BLaER1 (cell line): ENCODE data around the gene DHRSX.
A peak's percentile ranks its signal among the peaks of the same experiment; 100 is the strongest.

ENCODE experiments used
- H3K27ac ChIP-seq: shearing (Covaris generic); formaldehyde crosslinking; 2 replicates; pipeline ENCODE4 v1.8.1; 2022
- H3K27me3 ChIP-seq: shearing (Covaris generic); formaldehyde crosslinking; 2 replicates; pipeline ENCODE4 v1.8.1; 2022
- H3K36me3 ChIP-seq: shearing (Covaris generic); formaldehyde crosslinking; 2 replicates; pipeline ENCODE4 v1.8.1; 2022
- H3K4me1 ChIP-seq: shearing (Covaris generic); formaldehyde crosslinking; 2 replicates; pipeline ENCODE4 v1.8.1; 2022
- H3K4me2 ChIP-seq: shearing (Covaris generic); formaldehyde crosslinking; 2 replicates; pipeline ENCODE4 v1.8.1; 2022
- H3K4me3 ChIP-seq: shearing (Covaris generic); formaldehyde crosslinking; 2 replicates; pipeline ENCODE4 v1.8.1; 2022
- H3K9ac ChIP-seq: shearing (Covaris generic); formaldehyde crosslinking; 2 replicates; pipeline ENCODE4 v1.8.1; 2022
- H3K9me3 ChIP-seq: shearing (Covaris generic); formaldehyde crosslinking; 2 replicates; pipeline ENCODE4 v1.8.1; 2022
- H4K20me1 ChIP-seq: shearing (Covaris generic); formaldehyde crosslinking; 2 replicates; pipeline ENCODE4 v1.8.1; 2022
- Cebpa-rat ChIP-seq: shearing (Covaris generic); IDR thresholded peaks from 2 replicates; pipeline ENCODE4 v1.8.1; 2022

Gene DHRSX

DNA sequence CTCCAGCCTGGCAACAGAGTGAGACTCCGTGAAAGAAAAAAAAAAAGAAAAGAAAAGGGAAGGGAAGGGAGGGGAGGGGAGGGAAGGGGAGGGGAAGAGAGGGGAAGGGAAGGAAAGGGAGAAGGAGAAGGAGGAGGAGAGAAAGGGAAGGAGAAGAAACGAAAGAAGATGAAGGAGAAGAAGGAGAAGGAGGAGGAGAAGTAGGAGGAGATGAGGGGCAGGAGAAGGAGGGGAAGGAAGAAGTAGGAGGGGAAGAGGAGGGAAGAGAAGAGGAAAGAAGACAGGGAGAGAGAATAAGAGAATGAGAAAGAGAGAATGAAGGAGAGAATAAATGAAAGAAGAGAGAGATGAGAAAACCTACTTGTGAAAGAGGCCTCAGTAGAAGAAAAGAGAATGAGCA, 170.3 kb downstream of the DHRSX start:
- Histone ChIP-seq H3K9me3 (peaks cover 30% of the 10 kb centered on the region), H3K27ac (no peak overlapping the region), H3K4me3 (no peak overlapping the region), H4K20me1 (peaks cover 6% of the 10 kb centered on the region; the same call in 1 of the 2 replicates), H3K27me3 (no peaks in the 10 kb centered on the region), H3K36me3 (peaks cover 44% of the 10 kb centered on the region), H3K9ac (no peak overlapping the region), H3K4me2 (no peak overlapping the region), H3K4me1 (no peaks in the 10 kb centered on the region)
- TF ChIP-seq Cebpa-rat: no peak

GRCh38 chrX:2327423-2327822, 173.4 kb downstream of the DHRSX start:
- no peak for TF ChIP-seq Cebpa-rat
- H3K27me3 ChIP-seq: no peaks in the 10 kb centered on the region
- H3K9ac ChIP-seq: no peak overlapping the region
- H3K36me3 ChIP-seq: peaks cover 61% of the 10 kb centered on the region
- no peak overlapping the region for H3K27ac ChIP-seq
- peaks cover 1% of the 10 kb centered on the region; the same call in 1 of the 2 replicates for H4K20me1 ChIP-seq
- no peak overlapping the region for H3K4me3 ChIP-seq
- H3K4me2 ChIP-seq: no peak overlapping the region
- peaks cover 61% of the 10 kb centered on the region for H3K9me3 ChIP-seq
- peaks cover 9% of the 10 kb centered on the region for H3K4me1 ChIP-seq

DNA sequence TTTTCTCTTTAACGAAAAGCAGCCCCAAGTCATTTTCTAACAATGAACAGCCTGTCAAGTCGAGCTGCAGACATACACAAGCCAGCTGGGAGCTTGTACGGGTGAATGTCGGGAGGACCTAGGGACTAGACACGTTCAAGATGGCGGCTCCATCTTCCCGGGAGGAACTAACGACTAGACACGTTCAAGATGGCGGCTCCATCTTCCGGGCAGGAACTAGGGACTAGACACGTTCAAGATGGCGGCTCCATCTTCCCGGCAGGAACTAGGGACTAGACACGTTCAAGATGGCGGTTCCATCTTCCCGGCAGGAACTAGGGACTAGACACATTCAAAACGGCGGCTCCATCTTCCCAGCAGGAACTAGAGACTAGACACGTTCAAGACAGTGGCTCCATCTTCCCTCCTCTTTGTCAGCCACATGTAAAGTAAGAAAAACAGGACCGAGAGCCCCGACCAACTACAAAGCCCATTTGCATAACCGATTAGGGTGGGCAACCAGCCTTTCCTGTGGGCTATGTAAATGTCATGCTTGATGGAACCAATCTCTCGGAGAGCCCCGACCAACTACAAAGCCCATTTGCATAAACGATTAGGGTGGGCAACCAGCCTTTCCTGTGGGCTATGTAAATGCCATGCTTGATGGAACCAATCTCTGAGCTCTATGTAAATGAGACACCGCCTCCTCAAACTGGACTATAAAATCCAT, 175.5 kb downstream of the DHRSX start:
- Histone ChIP-seq H3K4me1 (peaks cover 26% of the 10 kb centered on the region), H3K4me2 (peak overlapping the region; percentile 45), H3K36me3 (peaks cover 75% of the 10 kb centered on the region), H3K9ac (no peak overlapping the region; the same call in 1 of the 2 replicates), H3K4me3 (peak overlapping the region; percentile 52), H3K27ac (peak overlapping the region; percentile 44; the same call in 1 of the 2 replicates), H3K27me3 (no peaks in the 10 kb centered on the region), H3K9me3 (peaks cover 66% of the 10 kb centered on the region), H4K20me1 (peaks cover 11% of the 10 kb centered on the region; the same call in 1 of the 2 replicates)
- no peak for TF ChIP-seq Cebpa-rat

DNA sequence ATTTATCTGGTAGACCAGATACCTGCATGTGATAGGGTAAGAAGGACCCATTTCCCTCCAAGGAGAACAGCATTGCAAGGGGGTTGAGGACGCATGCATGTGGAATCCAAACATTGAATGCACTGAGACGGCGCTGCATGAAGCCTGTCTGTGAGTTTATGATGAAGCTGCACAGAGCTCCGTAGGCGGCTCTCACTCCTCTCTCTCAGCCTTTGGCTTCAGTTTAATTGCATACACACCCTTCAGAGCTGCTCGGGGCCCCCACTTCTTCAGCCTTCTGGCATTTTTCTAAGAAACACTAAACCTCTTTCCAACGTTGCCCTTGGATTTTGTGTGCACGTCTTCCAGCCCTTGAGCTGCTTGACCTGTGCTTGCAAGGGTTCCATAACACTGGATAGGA, 176.6 kb downstream of the DHRSX start:
- H3K4me1 ChIP-seq: peaks cover 26% of the 10 kb centered on the region
- H3K27ac ChIP-seq: no peak overlapping the region
- H3K4me2 ChIP-seq: no peak overlapping the region
- no peak overlapping the region for H3K9ac ChIP-seq
- H4K20me1 ChIP-seq: peaks cover 11% of the 10 kb centered on the region; the same call in 1 of the 2 replicates
- H3K4me3 ChIP-seq: no peak overlapping the region
- no peaks in the 10 kb centered on the region for H3K27me3 ChIP-seq
- H3K36me3 ChIP-seq: peaks cover 74% of the 10 kb centered on the region
- H3K9me3 ChIP-seq: peaks cover 73% of the 10 kb centered on the region
- TF ChIP-seq Cebpa-rat: no peak

DNA sequence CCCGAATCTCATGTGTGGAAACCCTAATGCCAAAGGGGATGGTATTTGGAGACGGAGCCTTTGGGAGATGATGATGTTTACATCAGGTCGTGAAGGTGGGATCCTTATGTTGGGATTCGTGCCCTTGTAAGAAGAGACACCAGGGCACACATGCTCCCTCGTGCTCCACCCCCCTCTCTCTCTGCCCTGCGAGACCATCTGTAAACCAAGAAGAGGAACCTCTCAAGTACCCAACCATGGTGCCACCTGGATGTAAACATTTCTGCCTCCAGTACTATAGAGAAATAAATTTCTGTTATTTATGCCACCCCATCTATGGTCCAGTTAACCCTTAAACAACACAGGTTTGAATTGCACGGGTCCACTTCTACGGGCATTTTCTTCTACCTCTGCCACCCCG, 179.4 kb downstream of the DHRSX start:
- no peak overlapping the region for H3K4me3 ChIP-seq
- H3K27ac ChIP-seq: no peak overlapping the region
- TF ChIP-seq Cebpa-rat: no peak
- peaks cover 26% of the 10 kb centered on the region for H3K4me1 ChIP-seq
- H3K27me3 ChIP-seq: no peaks in the 10 kb centered on the region
- peaks cover 52% of the 10 kb centered on the region for H3K9me3 ChIP-seq
- H3K9ac ChIP-seq: no peak overlapping the region
- H3K4me2 ChIP-seq: peak overlapping the region; percentile 47; the same call in 1 of the 2 replicates
- peaks cover 11% of the 10 kb centered on the region; the same call in 1 of the 2 replicates for H4K20me1 ChIP-seq
- peaks cover 63% of the 10 kb centered on the region for H3K36me3 ChIP-seq

DNA sequence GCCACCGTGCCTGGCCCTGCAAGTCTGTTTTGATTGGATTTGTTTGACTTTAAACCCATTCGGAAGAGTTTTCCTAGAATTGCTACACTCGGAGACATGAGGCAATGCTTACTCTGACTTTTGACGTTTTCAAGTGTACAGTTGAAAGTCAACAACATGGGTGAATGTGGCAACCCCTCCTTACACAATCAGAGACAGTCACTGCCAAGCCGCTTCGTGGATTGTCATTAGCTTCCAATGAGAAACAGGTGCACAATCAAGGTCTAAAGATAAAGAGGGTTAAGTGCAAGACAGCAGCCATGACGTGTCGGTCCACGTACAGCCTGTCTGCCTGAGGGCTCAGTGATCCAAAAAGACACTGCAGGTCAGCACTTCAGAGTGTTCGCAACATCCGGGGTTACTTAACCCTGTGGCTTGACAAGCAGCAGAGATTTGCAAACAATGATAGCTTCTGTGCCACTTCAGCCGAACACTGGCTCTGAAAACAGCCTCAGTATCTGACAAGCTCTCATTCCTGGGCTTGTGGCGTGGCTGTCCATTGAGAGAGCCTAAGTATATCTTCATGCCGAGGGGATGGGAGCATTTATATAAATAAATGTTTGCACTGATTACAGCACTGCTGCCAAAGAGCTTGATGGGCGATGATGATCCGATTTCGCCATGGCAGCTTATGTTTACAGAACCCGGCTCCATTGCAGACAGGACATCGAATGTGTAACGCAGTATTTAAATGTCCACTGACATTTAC, 180.0 kb downstream of the DHRSX start:
- no peak overlapping the region for H3K4me3 ChIP-seq
- peak overlapping the region; percentile 47; the same call in 1 of the 2 replicates for H3K4me2 ChIP-seq
- no peak overlapping the region for H3K9ac ChIP-seq
- peaks cover 11% of the 10 kb centered on the region; the same call in 1 of the 2 replicates for H4K20me1 ChIP-seq
- peaks cover 26% of the 10 kb centered on the region for H3K4me1 ChIP-seq
- TF ChIP-seq Cebpa-rat: no peak
- H3K27ac ChIP-seq: no peak overlapping the region
- no peaks in the 10 kb centered on the region for H3K27me3 ChIP-seq
- H3K9me3 ChIP-seq: peaks cover 50% of the 10 kb centered on the region
- H3K36me3 ChIP-seq: peaks cover 65% of the 10 kb centered on the region

- Histone ChIP-seq H3K9me3 (peaks cover 49% of the 10 kb centered on the region), H3K4me3 (no peak overlapping the region), H3K9ac (no peak overlapping the region), H3K36me3 (peaks cover 65% of the 10 kb centered on the region; the same call in 1 of the 2 replicates), H3K4me1 (peaks cover 23% of the 10 kb centered on the region), H4K20me1 (peaks cover 15% of the 10 kb centered on the region; the same call in 1 of the 2 replicates), H3K4me2 (peak overlapping the region; percentile 47; the same call in 1 of the 2 replicates), H3K27me3 (no peaks in the 10 kb centered on the region), H3K27ac (no peak overlapping the region)
- TF ChIP-seq Cebpa-rat: no peak
Measured at GRCh38 chrX:2320089-2320488, 180.7 kb downstream of the DHRSX start.

GRCh38 chrX:2318371-2318770, 182.4 kb downstream of the DHRSX start:
- Histone ChIP-seq H3K9me3 (peaks cover 32% of the 10 kb centered on the region), H3K4me1 (peaks cover 18% of the 10 kb centered on the region), H3K4me2 (no peak overlapping the region), H3K9ac (no peak overlapping the region), H3K4me3 (no peak overlapping the region), H4K20me1 (peaks cover 20% of the 10 kb centered on the region; the same call in 1 of the 2 replicates), H3K27ac (no peak overlapping the region), H3K36me3 (peaks cover 52% of the 10 kb centered on the region; the same call in 1 of the 2 replicates), H3K27me3 (no peaks in the 10 kb centered on the region)
- TF ChIP-seq Cebpa-rat: no peak

DNA sequence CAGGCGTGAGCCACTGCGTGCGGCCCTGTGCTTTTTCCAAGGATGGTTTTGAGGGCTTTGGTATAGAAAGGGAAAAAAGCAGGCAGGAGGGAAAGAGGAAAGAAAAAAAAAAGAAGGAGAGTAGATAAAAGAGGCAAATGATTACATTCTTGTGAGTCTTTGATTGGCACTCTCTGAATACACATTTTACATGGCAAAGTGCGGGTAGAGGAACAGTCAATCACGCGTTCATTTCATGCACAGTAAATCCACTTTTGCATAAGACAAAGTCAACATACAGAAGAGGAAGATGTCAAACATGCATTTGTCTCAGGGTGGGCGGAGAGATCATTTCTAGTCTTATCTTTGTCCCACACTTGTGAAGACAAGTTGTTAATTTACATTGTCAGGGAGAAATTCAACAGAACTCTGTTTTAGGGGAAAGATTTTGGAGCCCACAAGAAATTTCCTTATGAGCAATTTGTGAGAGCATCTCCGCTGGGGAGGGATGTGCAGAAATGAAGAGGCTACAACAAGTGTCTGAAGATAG, 183.2 kb downstream of the DHRSX start:
- Histone ChIP-seq H3K4me2 (no peak overlapping the region), H3K4me3 (no peak overlapping the region), H3K27ac (no peak overlapping the region), H4K20me1 (peaks cover 20% of the 10 kb centered on the region; the same call in 1 of the 2 replicates), H3K27me3 (no peaks in the 10 kb centered on the region), H3K9me3 (peaks cover 27% of the 10 kb centered on the region), H3K9ac (no peak overlapping the region), H3K4me1 (peaks cover 18% of the 10 kb centered on the region), H3K36me3 (peaks cover 45% of the 10 kb centered on the region; the same call in 1 of the 2 replicates)
- TF ChIP-seq Cebpa-rat: no peak
